Measurements from ENCODE around the gene EFHD2.
"Not testable (repeated sequence)": the region's sequence is repeated elsewhere in the genome, so short reads cannot be mapped to it uniquely, and the experiment has no call there.

The EFHD2 gene

GRCh38 chr1:15465674-15466073 lies 56.0 kb downstream of the EFHD2 start:
- ChIA-PET POLR2A (no interaction called here), CTCF (interaction anchor here (0.7 kb wide), 1 partner anchor 34 kb away, joined by 3 read pairs; no protein-coding TSS in a partner anchor)
- DNase-seq (ENCODE audit: extremely low spot score), result no peak

GRCh38 chr1:15466955-15467625 lies 57.4 kb downstream of the EFHD2 start:
- DNase-seq (ENCODE audit: extremely low spot score); CTCF ChIA-PET; POLR2A ChIA-PET: not testable (repeated sequence)

More at GRCh38 chr1:15465674-15466073, 56.0 kb downstream of the EFHD2 start:
- TF ChIP-seq CTCF (IDR thresholded peaks at IDR 0.05; ENCODE audit: control extremely low read depth, extremely low read depth, low read depth, missing control alignments), result no peak

GRCh38 chr1:15468145-15468544 lies 58.5 kb downstream of the EFHD2 start:
- TF ChIP-seq CTCF (IDR thresholded peaks at IDR 0.05; ENCODE audit: control extremely low read depth, extremely low read depth, low read depth, missing control alignments), result no peak
- POLR2A ChIA-PET, result no interaction called here
- no peak for DNase-seq (ENCODE audit: extremely low spot score)
- CTCF ChIA-PET, result interaction anchor here (1.2 kb wide), 1 partner anchor 145 kb away, joined by 4 read pairs; no protein-coding TSS in a partner anchor

GRCh38 chr1:15469361-15469760 lies 59.7 kb downstream of the EFHD2 start:
- ChIA-PET CTCF (no interaction called here), POLR2A (no interaction called here)
- no peak for TF ChIP-seq CTCF (IDR thresholded peaks at IDR 0.05; ENCODE audit: control extremely low read depth, extremely low read depth, low read depth, missing control alignments)
- DNase-seq (ENCODE audit: extremely low spot score), result no peak

GRCh38 chr1:15469821-15470448 lies 60.2 kb downstream of the EFHD2 start:
- POLR2A ChIA-PET; CTCF ChIA-PET; DNase-seq (ENCODE audit: extremely low spot score): not testable (repeated sequence)

- DNase-seq (ENCODE audit: extremely low spot score); POLR2A ChIA-PET: not testable (repeated sequence)
- CTCF ChIA-PET, result interaction anchor here (1.5 kb wide), 1 partner anchor 147 kb away, joined by 3 read pairs; no protein-coding TSS in a partner anchor
Measured at GRCh38 chr1:15471067-15471466, 61.4 kb downstream of the EFHD2 start.

GRCh38 chr1:15471723-15472122 lies 62.0 kb downstream of the EFHD2 start:
- POLR2A ChIA-PET; DNase-seq (ENCODE audit: extremely low spot score): not testable (repeated sequence)
- CTCF ChIA-PET, result interaction anchor here (1.5 kb wide), 1 partner anchor 148 kb away, joined by 3 read pairs; no protein-coding TSS in a partner anchor

GRCh38 chr1:15472587-15472986 lies 62.9 kb downstream of the EFHD2 start:
- ChIA-PET POLR2A (no interaction called here), CTCF (no interaction called here)
- no peak for DNase-seq (ENCODE audit: extremely low spot score)
- TF ChIP-seq CTCF (IDR thresholded peaks at IDR 0.05; ENCODE audit: control extremely low read depth, extremely low read depth, low read depth, missing control alignments), result no peak
